GM23248 (cell line): ENCODE data around the gene SUB1.

ENCODE experiments used
- EZH2 ChIP-seq: fragments of 200-600 bp; sonication (generic); IDR thresholded peaks from 2 replicates; pipeline ENCODE4 v1.6.1; 2018; ENCODE audit warnings: antibody characterized with exemption, mild to moderate bottlenecking; ENCODE audit not compliant: insufficient read depth, poor library complexity, severe bottlenecking
- EZH2phosphoT487 ChIP-seq: fragments of 200-600 bp; sonication (generic); IDR thresholded peaks from 2 replicates; pipeline ENCODE4 v1.6.1; 2018; ENCODE audit warnings: antibody characterized with exemption, moderate library complexity, mild to moderate bottlenecking, low read depth; ENCODE audit not compliant: insufficient read depth

GRCh38 chr5:32598997-32599549, 13.7 kb downstream of the SUB1 start:
- TF ChIP-seq EZH2phosphoT487 (no peak), EZH2 (no peak)
